ENCODE data around the gene CCDC146.
"Not testable (repeated sequence)": the region's sequence is repeated elsewhere in the genome, so short reads cannot be mapped to it uniquely, and the experiment has no call there.

CCDC146 gene

DNA sequence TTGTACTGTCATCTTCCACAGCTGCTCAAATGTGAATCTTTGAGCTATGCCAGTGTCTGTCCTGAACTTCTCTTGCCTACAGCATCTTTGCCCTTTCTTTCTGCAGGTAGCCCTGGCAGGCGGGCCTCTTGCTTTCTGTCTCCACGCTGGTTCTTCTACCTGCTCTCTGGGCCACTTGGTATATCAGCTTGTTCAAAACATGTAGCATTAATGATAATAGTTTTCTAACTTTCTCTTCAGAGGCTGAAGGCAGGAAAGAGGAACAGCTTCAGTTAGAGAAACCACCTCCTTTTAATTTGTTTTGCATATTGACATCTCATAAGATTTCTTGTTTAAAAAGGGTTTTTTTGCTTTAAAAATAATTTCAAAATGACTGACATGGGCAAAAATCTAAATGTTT lies 78.1 kb downstream of the CCDC146 start:
- no peak for DNase-seq

DNA sequence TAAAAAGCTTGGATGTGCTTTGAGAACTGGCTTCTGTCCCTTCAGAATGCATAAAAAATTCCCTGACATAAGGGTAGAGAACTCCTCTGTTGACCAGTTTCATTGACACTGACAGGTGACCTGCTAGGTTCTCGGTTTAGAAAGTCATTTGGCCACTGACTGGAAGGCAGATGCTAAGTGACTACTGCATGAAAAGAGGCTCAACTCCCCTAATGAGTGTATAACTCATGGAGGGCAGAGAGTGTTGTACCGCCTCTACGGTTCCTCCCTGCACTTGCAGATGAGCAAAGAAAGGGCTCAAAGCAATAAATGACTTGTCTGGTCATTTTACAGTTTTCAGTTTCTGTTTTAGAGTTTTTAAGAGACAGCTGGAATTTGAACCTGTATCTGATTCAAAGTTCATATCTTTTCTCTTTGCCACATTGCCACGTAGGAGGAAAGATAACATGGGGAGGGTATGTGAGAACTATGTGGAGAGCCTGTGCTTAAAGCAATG lies 80.1 kb downstream of the CCDC146 start:
- DNase-seq, result no peak

DNA sequence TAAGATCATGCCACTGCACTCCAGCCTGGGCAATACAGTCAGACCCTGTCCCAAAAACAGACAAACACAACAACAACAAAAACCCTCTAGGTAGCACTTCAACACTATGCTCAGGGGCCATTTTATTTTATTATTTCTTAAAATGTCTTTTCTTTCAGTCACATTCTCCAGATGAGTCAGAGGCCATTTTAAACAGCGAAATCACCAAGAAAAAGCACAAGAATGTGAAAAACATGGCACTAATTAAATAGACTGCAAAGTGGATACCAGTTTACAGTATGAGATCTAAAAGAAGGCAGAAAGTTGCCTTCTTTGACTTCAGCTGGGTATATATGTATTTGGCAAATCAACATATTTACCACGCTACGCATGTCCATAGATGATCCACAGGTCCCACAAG lies 83.3 kb downstream of the CCDC146 start:
- DNase-seq, result no peak

DNA sequence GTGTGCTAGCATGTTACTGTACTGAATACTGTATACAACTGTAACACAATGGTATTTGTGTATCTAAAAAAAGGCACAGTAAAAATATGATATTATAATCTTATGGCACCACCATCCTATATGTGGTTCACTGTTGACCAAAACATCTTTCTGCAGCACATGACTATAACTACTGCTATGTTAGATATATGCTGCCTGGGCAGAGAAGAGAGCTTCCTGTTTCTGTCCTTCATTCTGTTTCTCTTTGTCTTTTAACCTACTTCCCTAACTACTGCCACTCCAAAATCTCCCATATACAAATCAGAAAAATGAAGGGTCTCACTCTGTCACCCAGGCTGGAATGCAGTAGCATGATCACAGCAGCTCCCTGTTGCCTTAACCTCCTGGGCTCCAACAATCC lies 86.0 kb downstream of the CCDC146 start:
- DNase-seq, result no peak

DNA sequence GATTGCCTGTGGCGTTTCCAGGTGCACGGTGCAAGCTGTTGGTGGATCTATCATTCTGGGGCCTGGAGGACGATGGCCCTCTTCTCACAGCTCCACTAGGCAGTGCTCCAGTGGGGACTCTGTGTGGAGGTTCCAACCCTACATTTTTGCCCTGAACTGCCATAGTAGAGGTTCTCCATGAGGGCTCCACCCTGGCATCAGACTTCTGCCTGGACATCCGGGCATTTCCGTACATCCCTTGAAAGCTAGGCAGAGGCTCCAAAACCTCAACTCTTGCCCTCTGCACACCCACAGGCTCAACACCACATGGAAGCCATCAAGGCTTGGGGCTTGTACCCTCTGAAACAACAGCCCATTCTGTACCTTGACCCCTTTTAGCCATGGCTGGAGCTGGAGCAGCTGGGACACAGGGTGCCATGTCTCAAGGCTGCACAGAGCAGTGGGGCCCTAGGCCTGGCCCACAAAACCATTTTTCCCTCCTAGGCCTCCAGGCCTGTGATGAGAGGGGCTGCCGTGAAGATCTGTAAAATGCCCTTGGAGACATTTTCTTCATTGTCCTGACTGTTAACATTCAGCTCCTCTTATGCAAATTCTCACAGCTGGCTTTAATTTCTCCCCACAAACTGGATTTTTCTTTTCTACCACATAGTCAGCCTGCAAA lies 87.2 kb downstream of the CCDC146 start:
- DNase-seq, result no peak

DNA sequence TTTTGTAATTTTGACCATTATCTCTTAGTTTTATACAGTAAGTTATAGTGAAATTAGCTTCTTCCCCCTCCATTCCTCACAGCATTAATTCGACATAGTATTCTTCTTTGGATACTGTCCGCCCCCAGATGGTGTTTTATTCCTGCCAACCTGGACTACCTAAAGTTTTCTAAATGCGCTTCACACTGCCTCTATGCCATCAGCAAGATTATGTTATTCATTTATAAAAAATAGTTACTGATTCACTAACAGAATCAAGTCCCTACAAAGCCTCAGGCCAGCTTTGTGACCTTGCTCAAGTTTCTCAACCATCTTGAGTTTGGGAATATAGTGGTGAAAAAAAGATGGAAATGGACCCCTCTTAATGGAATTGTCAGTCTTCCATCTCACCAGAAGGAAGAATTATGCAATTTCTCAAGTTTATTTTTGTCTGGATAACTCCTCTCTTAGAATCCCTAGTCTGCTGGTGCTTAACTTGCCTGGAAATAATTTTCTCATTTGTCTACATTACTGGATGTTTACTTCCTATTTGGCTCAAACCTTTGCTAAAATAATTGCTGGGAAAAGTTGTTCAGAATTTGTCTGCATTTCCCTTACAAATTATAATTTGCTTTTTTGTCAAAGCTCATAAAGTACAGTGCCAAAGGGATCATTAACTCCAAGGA lies 93.9 kb downstream of the CCDC146 start:
- DNase-seq, result no peak

DNA sequence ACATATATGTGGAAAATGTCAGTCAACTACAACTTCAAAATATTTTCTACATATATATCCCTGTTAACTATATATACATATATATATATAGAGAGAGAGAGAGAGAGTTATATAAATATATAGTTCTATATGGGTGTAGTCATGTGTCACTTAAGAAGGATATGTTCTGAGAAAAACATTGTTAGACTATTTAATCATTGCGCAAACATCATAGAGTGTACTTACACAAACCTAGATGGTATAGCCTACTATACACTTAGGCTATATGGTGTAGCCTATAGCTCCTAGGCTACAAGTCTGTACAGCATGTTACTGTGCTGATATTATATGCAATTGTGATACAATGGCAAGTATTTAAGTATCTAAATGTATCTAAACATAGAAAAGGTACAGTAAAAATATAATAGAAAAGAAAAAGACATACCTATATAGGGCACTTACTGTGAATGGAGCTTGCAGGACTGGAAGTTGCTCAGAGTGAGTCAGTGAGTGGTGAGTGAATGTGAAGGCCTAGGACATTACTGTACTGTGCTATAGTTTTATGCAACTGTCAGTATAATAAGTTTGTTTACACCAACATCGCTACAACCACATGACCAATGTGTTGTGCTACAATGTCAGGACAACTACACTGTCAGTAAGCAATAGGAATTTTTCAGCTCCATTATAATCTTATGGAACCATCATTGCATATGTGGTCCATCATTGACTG lies 95.2 kb downstream of the CCDC146 start:
- no peak for DNase-seq

DNA sequence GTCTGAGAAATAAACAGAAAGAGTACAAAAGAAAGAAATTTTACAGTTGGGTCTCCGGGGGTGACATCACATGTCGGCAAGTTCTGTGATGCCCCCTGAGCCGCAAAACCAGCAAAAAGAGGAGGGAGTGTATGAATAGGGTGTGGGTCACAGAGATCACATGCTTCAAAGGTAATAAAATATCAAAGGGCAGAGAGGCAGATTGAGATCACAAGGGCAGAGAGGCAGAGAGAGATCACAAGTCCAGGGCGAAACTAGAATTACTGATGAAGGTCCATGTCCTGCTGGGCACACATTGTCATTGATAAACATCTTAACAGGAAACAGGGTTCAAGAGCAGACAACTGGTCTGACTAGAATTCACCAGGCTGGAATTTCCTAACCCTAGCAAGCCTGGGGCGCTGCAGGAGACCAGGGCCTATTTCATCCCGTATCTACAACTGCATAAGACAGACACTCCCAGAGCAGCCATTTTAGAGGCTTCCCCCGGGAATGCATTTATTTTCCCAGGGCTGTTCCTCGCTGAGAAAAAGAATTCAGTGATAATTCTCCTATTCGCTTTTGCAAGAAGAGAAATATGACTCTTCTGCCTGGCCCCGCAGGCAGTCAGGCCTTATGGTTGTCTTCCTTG lies 97.4 kb downstream of the CCDC146 start:
- DNase-seq, result not testable (repeated sequence)

DNA sequence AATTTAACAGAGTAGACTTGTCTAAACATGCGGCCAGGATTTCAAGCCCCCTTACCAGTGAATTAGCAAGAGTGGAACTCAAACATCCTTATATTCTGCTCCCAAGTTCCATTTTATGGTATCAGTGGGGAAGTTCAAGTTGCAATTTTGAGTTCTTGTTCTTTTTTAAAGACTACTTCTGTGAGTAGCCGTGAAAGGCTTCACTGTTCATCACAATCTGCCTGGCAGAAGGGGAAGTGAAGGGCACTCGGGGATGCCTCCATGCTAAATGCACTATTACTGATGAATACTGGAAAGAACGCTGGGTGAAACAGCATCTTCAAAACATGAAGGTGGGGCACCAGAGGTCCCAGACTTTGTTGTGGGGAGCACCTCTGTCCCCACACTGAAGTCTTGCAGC lies 99.7 kb downstream of the CCDC146 start:
- no peak for DNase-seq

DNA sequence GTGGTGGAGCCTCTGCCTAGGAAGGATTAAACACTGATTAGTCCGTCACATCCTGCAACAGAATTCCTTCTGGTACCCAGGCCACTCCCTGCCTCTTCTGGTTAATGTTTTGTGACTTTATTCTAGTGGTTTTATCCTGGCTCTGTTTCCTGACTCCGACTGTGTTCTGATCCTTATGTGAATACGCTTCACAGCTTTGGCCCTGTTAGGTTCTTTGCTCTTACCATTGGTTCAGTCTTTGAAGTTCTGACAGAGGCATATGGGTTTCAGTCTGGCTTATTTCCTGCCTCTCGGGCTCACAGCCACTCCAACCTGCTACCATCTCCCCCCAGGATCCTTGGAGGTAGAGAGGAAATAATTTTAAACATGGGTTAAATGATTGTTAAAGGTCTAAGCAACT lies 100.4 kb downstream of the CCDC146 start:
- no peak for DNase-seq

DNA sequence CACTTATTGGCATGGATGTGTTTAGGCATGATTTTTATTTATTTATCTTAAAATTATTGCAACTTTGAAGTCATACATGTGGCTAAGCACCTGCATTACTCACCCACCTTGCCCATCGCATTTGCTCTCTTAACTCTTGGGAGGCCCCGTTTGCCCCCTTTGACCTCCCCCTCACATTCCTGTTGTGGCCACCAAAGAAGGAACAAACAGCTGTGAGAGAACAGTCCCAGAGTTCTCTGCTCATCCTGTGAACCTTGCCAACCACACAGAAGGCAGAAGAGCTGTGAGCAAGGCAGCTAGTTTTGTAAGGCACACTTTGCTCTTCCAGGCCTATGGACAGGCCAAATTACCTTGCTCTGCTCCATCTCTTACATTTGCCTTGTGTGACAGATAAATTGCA lies 100.8 kb downstream of the CCDC146 start:
- DNase-seq, result no peak

DNA sequence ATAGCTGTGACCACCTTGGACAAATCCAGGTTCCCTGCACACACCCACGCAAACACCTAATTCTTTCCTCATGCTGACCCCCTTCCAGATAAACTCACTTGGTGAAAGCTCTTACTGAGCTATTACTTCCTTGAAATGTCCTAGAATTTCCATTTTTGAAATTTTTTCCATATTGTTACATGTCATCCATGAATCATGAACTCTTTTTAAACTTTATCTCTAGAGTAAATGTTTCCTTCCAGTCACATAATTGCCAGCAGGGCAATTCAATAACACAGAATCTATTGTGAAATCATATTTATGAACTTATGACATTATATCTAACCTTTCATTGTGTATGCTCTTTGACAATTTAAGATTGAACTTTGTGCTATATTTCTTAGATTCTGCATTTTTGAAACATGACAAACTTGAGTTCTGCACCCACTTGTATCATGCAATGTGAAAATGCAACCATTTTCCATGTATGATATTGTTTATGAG lies 104.0 kb downstream of the CCDC146 start:
- DNase-seq, result no peak

DNA sequence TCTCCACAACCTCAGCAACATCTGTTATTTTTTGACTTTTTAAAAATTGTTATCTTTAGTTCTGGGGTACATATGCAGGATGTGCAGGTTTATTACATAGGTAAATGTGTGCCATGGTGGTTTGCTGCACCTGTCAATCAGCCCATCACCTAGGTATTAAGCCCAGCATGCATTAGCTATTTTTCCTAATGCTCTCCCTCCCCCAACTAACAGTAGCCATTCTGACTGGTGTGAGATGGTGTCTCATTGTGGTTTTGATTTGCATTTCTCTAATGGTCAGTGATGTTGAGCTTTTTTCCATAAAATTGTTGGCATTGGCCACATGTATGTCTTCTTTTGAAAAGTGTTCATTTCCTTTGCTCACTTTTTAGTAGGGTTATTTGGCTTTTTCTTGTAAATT lies 106.4 kb downstream of the CCDC146 start:
- not testable (repeated sequence) for DNase-seq

DNA sequence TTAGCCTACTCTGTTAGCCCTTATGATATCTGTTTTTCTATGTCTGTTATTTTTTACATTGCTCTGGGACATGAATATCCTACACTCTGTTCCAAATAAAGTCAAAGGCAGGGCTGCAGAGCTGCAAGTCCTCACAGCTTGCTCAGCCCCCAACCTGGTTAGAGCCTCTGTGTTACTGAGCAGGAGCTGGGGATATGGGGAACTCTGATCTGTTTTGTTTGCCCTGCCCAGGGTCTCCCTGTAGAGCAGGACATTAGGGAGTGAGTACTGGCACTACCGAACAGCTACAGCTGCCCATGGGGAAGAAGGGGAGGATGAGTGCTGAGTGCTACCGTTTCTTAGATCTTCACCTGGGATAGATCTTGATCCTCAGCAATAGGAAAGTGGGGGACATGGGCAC lies 110.1 kb downstream of the CCDC146 start:
- no peak for DNase-seq

DNA sequence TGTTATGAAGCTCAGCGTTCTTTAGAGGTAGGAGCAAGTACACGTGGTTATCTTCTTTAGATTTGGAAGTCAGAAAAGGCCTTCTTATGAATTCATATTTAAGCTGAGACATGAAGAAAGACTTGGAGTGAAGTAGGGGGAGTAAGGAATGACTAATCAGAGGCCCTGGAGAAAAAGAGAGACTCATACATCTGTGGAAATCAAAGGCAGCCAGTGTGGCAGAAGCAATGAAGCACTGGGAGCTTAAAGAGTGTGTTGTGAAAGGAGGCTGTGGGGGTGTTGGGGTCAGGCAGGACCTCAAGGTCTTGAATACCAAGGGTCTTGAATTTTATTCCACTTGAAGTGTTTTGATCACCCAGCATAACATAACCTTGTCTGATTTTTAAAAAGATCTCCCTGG lies 112.9 kb downstream of the CCDC146 start:
- no peak for DNase-seq

DNA sequence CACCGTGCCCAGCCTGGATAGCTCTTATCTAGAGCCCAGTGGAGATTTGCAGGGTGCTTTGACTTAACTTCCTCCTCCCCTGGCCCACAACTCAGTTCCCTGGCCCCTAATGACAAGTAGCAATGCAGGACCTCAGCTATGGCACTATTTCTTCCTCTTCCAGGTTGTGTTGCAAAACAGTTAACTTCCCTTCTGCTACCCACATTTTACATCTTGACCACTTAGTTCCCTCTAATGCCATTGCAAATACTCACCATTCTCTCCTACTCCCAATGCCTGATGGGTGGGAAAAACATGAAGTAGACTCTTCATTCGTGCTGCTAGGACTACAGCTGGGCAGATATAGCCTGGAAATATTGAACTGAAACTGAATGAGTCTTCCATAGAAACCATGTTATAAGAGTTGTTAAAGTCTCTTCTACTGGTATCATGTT lies 116.3 kb downstream of the CCDC146 start:
- no peak for DNase-seq

DNA sequence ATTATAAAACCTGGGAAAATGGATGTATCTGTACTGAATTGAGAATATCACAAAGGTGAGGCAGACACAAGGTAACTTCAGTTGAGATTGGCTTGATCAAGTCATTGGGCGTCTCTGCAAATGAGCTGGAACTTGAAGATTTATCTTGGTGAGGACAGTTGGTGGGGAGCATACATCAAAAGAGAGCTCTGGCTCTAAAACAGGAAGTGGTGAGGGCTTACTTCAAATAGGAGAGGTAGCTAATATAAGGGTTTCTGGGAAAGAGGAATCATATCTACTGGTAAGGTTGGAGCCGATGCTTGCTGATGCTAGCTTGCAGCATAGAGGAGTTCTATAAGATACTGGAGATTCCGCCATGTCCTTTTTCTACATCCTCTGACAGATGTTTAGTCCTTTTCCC lies 117.1 kb downstream of the CCDC146 start:
- DNase-seq, result no peak

DNA sequence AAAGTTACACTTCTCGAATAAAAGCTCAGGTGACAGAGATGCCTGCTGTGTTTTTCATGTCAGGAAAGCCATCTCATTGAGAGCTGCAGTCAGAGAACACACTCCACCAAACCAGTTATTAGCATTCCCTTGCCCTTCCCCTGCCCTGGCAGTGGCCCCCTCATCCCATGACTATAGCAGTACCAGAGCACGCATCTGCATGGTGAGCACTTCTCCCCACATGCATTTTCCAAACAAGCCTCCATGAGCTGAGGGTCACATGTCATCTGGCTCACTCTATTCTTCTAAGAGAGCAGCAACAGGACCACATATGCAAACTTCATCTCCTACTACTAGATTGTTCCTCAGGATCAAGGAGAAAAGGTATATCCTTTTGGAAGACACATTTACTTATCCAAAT lies 119.7 kb downstream of the CCDC146 start:
- DNase-seq, result no peak

DNA sequence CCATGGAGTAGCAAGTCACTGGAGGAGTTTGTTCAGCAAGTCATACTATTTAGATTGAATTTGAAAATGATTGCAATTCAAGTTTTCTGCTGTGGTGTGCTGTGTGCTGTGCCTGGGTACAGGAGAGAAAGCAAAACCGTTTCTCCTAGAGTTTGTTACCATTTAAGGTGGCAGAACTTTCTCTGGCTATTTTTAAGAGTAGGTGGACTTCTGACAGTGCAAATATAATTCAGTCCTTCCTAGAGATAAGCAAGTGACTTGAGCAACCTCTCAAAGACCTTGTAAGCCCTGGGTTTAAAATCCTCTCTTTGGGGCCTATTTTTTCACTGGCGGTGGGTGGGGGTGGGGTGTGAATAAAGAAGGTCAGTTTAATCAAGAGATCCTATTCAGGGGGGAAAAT lies 120.1 kb downstream of the CCDC146 start:
- no peak for DNase-seq

DNA sequence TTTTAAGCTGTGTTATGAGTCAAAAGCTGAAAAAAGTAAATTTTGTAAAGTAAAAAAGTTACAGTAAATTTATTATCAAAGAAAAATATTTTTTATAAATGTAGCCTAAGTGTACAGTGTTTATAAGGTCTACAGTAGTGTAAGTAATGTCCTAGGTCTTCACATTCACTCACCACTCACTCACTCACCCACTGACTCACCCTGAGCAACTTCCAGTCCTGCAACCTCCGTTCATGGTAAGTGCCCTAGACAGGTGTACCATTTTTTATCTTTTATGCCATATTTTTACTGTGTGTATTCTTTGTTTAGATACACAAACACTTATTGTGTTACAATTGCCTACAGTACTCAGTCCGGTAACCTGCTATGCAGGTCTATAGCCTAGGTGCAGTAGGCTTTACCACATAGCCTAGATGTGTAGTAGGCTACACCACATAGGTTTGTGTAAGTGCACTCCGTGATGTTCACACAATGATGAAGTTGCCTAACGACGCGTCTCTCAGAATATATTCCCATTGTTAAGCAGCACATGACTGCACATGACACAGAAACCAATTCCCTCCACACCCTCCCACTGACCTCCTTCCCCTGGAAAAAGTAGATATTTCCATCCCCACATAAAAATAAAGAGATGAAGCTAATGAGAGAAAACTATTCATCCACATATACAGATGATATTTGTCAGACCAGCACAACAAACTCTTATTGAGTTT lies 122.0 kb downstream of the CCDC146 start:
- no peak for DNase-seq

DNA sequence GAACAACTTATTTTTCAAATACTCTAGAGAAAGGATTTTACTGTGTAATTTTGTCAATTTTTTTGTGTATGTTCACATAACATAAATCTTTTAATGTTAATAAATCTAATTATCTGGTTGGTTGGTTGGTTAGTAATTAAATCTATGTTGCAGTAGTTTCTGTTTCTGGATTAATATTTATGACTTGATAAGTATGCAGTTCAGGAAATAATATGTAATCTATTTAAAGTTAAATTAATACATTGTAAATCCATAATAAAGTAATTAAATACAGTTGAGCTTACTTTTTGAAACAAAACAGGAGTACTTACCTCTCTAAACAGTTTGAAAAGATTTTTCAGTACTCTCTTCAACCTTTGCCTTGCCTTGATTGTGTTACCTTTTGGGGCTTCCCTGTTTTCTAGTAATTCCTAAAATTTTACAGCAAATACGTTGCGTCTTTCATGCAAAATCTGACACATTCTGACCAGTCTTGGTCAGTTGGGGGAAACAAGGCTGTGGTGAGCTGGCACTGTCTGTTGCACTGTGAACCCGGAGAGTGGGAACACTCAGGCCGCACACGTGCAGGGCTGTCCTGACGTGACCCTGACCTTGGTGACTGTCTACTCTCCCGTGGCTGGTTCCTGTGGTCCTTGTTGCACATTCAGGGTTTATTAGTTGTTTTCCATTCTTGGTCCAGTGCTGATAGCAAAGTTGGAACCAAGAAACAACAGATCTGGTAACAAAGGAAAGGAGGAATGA lies 122.8 kb downstream of the CCDC146 start:
- DNase-seq, result no peak
